Measurements from ENCODE around the gene ACAN. TPM values are rescaled to one million over a fixed set of nuclear protein-coding genes. Genes with fewer than 3 reads are reported as not detected.

The ACAN gene
- total RNA-seq, 1 experiment from 2014 or later: 0.03 TPM

DNA sequence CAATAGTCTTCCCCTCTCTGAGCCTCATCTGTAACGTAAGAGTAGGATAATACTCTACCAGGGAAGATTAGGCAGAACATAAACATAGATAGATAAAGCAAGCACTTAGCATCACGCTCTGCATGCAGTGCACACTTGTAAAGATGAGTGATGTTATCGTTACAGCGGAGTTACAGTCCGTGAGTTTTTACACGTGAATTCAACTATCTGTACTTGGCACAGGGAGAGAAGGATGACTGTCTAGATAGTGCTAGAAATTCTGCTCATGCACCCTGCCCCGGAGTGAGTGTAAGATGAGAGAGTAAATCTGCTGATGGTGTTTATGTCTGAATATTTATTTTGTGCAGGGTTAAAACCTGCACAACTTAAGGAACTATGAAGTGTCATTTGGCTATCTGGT is 56.3 kb downstream of the ACAN start:
- no peak overlapping the region for H3K27ac ChIP-seq (ENCODE audit: low read length)
- peaks cover 5% of the 10 kb centered on the region for H3K27me3 ChIP-seq (ENCODE audit: control insufficient read depth, insufficient read depth, low read length)
- no peaks in the 10 kb centered on the region for H3K4me1 ChIP-seq (ENCODE audit: control insufficient read depth, insufficient read depth, low read length)
- ChIA-PET CTCF (no interaction called here), POLR2A (no interaction called here)
- H3K9me3 ChIP-seq (ENCODE audit: control insufficient read depth, insufficient read depth, low read depth, low read length): no peaks in the 10 kb centered on the region
- intact Hi-C loops (cut with micrococcal nuclease; ENCODE audit: unreplicated experiment): no loop called here
- no peak for DNase-seq (ENCODE audit: low read depth, low spot score)
- in situ Hi-C loops (cut with HindIII; ENCODE audit: low pct_unique_long_range_greater_than_20kb, low sequenced_read_pairs): no loop called here
- BruUV-seq (replicated peaks): no TSS peak
- TF ChIP-seq, protein P1, sequence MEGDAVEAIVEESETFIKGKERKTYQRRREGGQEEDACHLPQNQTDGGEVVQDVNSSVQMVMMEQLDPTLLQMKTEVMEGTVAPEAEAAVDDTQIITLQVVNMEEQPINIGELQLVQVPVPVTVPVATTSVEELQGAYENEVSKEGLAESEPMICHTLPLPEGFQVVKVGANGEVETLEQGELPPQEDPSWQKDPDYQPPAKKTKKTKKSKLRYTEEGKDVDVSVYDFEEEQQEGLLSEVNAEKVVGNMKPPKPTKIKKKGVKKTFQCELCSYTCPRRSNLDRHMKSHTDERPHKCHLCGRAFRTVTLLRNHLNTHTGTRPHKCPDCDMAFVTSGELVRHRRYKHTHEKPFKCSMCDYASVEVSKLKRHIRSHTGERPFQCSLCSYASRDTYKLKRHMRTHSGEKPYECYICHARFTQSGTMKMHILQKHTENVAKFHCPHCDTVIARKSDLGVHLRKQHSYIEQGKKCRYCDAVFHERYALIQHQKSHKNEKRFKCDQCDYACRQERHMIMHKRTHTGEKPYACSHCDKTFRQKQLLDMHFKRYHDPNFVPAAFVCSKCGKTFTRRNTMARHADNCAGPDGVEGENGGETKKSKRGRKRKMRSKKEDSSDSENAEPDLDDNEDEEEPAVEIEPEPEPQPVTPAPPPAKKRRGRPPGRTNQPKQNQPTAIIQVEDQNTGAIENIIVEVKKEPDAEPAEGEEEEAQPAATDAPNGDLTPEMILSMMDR (IDR thresholded peaks at IDR 0.05): no peak
- H3K36me3 ChIP-seq (ENCODE audit: control insufficient read depth, insufficient read depth, low read length): no peaks in the 10 kb centered on the region
- H3K4me3 ChIP-seq (ENCODE audit: low read depth in 2 of 2, low read length in 2 of 2): no peak overlapping the region
- no peak for ATAC-seq

DNA sequence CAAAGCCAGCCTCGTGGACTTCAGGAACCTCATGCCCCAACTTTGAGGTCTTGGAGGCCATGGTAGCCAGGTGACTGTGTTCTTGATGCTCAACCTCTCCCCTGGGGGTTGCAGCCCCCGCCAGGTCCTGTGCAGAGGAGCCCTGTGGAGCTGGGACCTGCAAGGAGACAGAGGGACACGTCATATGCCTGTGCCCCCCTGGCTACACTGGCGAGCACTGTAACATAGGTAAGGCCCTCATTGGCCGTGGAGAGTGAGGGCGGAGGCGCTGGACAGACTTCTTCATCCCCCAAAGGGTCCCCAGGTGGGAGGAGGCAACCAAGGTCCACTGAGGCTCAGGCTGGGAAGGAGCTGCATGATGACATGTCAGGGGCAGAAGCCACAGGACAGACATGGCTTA is 57.0 kb downstream of the ACAN start:
- H3K4me1 ChIP-seq (ENCODE audit: control insufficient read depth, insufficient read depth, low read length): no peaks in the 10 kb centered on the region
- TF ChIP-seq, protein P2, sequence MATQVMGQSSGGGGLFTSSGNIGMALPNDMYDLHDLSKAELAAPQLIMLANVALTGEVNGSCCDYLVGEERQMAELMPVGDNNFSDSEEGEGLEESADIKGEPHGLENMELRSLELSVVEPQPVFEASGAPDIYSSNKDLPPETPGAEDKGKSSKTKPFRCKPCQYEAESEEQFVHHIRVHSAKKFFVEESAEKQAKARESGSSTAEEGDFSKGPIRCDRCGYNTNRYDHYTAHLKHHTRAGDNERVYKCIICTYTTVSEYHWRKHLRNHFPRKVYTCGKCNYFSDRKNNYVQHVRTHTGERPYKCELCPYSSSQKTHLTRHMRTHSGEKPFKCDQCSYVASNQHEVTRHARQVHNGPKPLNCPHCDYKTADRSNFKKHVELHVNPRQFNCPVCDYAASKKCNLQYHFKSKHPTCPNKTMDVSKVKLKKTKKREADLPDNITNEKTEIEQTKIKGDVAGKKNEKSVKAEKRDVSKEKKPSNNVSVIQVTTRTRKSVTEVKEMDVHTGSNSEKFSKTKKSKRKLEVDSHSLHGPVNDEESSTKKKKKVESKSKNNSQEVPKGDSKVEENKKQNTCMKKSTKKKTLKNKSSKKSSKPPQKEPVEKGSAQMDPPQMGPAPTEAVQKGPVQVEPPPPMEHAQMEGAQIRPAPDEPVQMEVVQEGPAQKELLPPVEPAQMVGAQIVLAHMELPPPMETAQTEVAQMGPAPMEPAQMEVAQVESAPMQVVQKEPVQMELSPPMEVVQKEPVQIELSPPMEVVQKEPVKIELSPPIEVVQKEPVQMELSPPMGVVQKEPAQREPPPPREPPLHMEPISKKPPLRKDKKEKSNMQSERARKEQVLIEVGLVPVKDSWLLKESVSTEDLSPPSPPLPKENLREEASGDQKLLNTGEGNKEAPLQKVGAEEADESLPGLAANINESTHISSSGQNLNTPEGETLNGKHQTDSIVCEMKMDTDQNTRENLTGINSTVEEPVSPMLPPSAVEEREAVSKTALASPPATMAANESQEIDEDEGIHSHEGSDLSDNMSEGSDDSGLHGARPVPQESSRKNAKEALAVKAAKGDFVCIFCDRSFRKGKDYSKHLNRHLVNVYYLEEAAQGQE (IDR thresholded peaks at IDR 0.05; ENCODE audit: insufficient read depth in 1 of 2, low read depth in 2 of 2, low read length in 1 of 2): no peak
- no peak for TF ChIP-seq SIN3A (IDR thresholded peaks at IDR 0.05; ENCODE audit: borderline replicate concordance, insufficient read depth, low read depth, low read length)
- TF ChIP-seq POLR2AphosphoS5 (IDR thresholded peaks at IDR 0.05; ENCODE audit: low read depth, low read length): no peak
- TF ChIP-seq, protein P1 (IDR thresholded peaks at IDR 0.05): no peak
- no peak for TF ChIP-seq TCF7L2 (IDR thresholded peaks at IDR 0.05; ENCODE audit: low read depth, low read length)
- H3K4me3 ChIP-seq (ENCODE audit: low read depth in 2 of 2, low read length in 2 of 2): no peak overlapping the region
- H3K27me3 ChIP-seq (ENCODE audit: control insufficient read depth, insufficient read depth, low read length): peaks cover 1% of the 10 kb centered on the region
- no peaks in the 10 kb centered on the region for H3K9me3 ChIP-seq (ENCODE audit: control insufficient read depth, insufficient read depth, low read depth, low read length)
- in situ Hi-C loops (cut with HindIII; ENCODE audit: low pct_unique_long_range_greater_than_20kb, low sequenced_read_pairs): no loop called here
- no peak overlapping the region for H3K27ac ChIP-seq (ENCODE audit: low read length)
- BruUV-seq (replicated peaks): no TSS peak
- no peaks in the 10 kb centered on the region for H3K36me3 ChIP-seq (ENCODE audit: control insufficient read depth, insufficient read depth, low read length)
- intact Hi-C loops (cut with micrococcal nuclease; ENCODE audit: unreplicated experiment): no loop called here
- POLR2A ChIA-PET: no interaction called here
- DNase-seq (ENCODE audit: low read depth, low spot score): no peak
- no peak for ATAC-seq
- CTCF ChIA-PET: no interaction called here

DNA sequence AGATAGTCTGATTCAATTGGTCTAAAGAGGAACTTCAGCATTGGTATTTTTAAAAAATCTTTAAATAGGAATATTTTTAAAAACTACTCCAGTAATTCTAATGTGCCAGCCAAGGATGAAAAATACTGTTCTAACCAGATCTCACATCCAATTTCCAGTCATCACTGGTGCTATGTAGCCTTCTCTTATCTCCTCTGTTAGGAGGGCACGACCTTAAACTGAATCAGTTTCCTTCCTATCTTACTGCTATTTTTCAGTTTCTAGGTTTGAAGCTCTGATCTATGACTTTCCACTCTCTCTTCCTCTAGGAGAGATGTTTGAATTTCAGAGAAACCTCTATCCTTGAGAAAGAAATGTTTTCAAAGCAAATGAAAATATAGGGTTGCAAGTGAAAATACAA is 60.2 kb downstream of the ACAN start:
- in situ Hi-C loops (cut with HindIII; ENCODE audit: low pct_unique_long_range_greater_than_20kb, low sequenced_read_pairs): no loop called here
- TF ChIP-seq SIN3A (IDR thresholded peaks at IDR 0.05; ENCODE audit: borderline replicate concordance, insufficient read depth, low read depth, low read length) (no peak), TCF7L2 (IDR thresholded peaks at IDR 0.05; ENCODE audit: low read depth, low read length) (no peak)
- TF ChIP-seq, protein P2 (IDR thresholded peaks at IDR 0.05; ENCODE audit: insufficient read depth in 1 of 2, low read depth in 2 of 2, low read length in 1 of 2): no peak
- TF ChIP-seq, protein P1 (IDR thresholded peaks at IDR 0.05): no peak
- Histone ChIP-seq H3K36me3 (ENCODE audit: control insufficient read depth, insufficient read depth, low read length) (no peaks in the 10 kb centered on the region), H3K4me3 (ENCODE audit: low read depth in 2 of 2, low read length in 2 of 2) (no peak overlapping the region), H3K4me1 (ENCODE audit: control insufficient read depth, insufficient read depth, low read length) (no peaks in the 10 kb centered on the region), H3K27me3 (ENCODE audit: control insufficient read depth, insufficient read depth, low read length) (no peaks in the 10 kb centered on the region; the same call in 1 of the 2 replicates), H3K9me3 (ENCODE audit: control insufficient read depth, insufficient read depth, low read depth, low read length) (no peaks in the 10 kb centered on the region), H3K27ac (ENCODE audit: low read length) (no peak overlapping the region)
- ATAC-seq (no peak), DNase-seq (ENCODE audit: low read depth, low spot score) (no peak)
- no TSS peak for BruUV-seq (replicated peaks)
- POLR2A ChIA-PET: interaction anchor here (0.7 kb wide), 1 partner anchor 8 kb away, joined by 3 read pairs; no protein-coding TSS in a partner anchor
- intact Hi-C loops (cut with micrococcal nuclease; ENCODE audit: unreplicated experiment): no loop called here
- CTCF ChIA-PET: no interaction called here

Measured in Panc1 (cell line).